K562 (cell line): ENCODE measurements around the gene SSU72. TPM values are rescaled to one million over a fixed set of nuclear protein-coding genes. Genes with fewer than 3 reads are reported as not detected.
"Not testable (repeated sequence)": the region's sequence is repeated elsewhere in the genome, so short reads cannot be mapped to it uniquely, and the experiment has no call there.

ENCODE experiments used
- ATAC-seq: fragments of 200-7000 bp; cut with Tn5 transposase; 3 replicates; pipeline ENCODE4 v1.9.1; 2020; ENCODE audit warnings: moderate library complexity
- BruUV-seq: library from RNA; stranded (reverse); fragments of 400-500 nt; replicated peaks from 2 replicates; lab custom pipeline; 2021; lab: Mats Ljungman, UMichigan
- CTCF ChIA-PET: fragments of 300-600 bp; formaldehyde crosslinking; extraction: SDS; loops from one replicate; lab custom pipeline; 2021; ENCODE audit warnings: low intra/inter-chr PET ratio; lab: Yijun Ruan, JAX
- POLR2A ChIA-PET: fragments of 300-600, 350-650 bp; sonication (Branson Sonifier 250); formaldehyde crosslinking; extraction: SDS; loops from one replicate; lab custom pipeline; 2021; ENCODE audit warnings: antibody characterized with exemption, inconsistent platforms; lab: Yijun Ruan, JAX
- DNase-seq, 4 experiments: peaks; one replicate each; pipeline versions ENCODE4 v3.0.0 to v3.0.0-alpha.2; 2011 to 2018; ENCODE audit warnings: low spot score in 3 of 4, mixed read lengths in 3 of 4; ENCODE audit errors: extremely low read depth in 1 of 4
- FAIRE-seq: peaks from 2 replicates; lab custom pipeline; 2011; peaks lifted over from hg19 to GRCh38; lab: Jason Lieb, UNC
- H2AFZ ChIP-seq: 2 replicates; pipeline ENCODE4 v1.6.0; 2011; ENCODE audit warnings: low read depth, low read length, control low read depth, inconsistent platforms
- H3K27ac ChIP-seq: fragments of 200-600 bp; 3 replicates; pipeline ENCODE4 v1.8.0; 2011; ENCODE audit warnings: low read depth, mild to moderate bottlenecking, control low read depth, inconsistent platforms, low read length, moderate library complexity, mixed read lengths; ENCODE audit errors: extremely low read depth
- H3K27me3 ChIP-seq, 2 experiments: fragments of 300-600 bp in 1 of 2; 2 replicates in 1 of 2; 3 replicates in 1 of 2; pipeline versions ENCODE4 v1.6.0 to v1.8.0; 2011; ENCODE audit warnings: inconsistent platforms in 2 of 2, low read length in 2 of 2, mild to moderate bottlenecking in 1 of 2, mixed read lengths in 1 of 2, moderate library complexity in 1 of 2; ENCODE audit not compliant: control insufficient read depth in 2 of 2, insufficient read depth in 2 of 2
- H3K36me3 ChIP-seq: fragments of 300-600 bp; 3 replicates; pipeline ENCODE4 v1.8.0; 2011; ENCODE audit warnings: mild to moderate bottlenecking, low read length, inconsistent platforms; ENCODE audit not compliant: control insufficient read depth, insufficient read depth
- H3K4me1 ChIP-seq, 2 experiments: fragments of 200-600 bp in 1 of 2; replicated peaks in 1 of 2; 2 replicates in 1 of 2; 3 replicates in 1 of 2; pipeline versions ENCODE4 v1.5.1 to v1.8.0; 2011; ENCODE audit warnings: inconsistent platforms in 2 of 2, low read length in 2 of 2, mild to moderate bottlenecking in 1 of 2, mixed read lengths in 1 of 2, moderate library complexity in 1 of 2; ENCODE audit not compliant: control insufficient read depth in 2 of 2, insufficient read depth in 2 of 2
- H3K4me2 ChIP-seq: 2 replicates; pipeline ENCODE4 v1.6.1; 2011; ENCODE audit warnings: low read length, control low read depth, inconsistent platforms, mixed read lengths; ENCODE audit not compliant: insufficient read depth
- H3K4me3 ChIP-seq: fragments of 200-600 bp; sonication (generic), shearing (Covaris generic); 2 replicates; pipeline ENCODE4 v1.5.1; 2016; ENCODE audit warnings: control low read depth, inconsistent platforms
- H3K79me2 ChIP-seq: fragments of 200-600 bp; 3 replicates; pipeline ENCODE4 v1.8.0; 2011; ENCODE audit warnings: low read length, inconsistent platforms; ENCODE audit not compliant: control insufficient read depth, insufficient read depth
- H3K9ac ChIP-seq, 2 experiments: 2 replicates each; pipeline versions ENCODE4 v1.6.0 to v1.6.1; 2011; ENCODE audit warnings: low read depth in 2 of 2, low read length in 2 of 2, control low read depth in 1 of 2, inconsistent platforms in 1 of 2, mild to moderate bottlenecking in 1 of 2, mixed read lengths in 1 of 2; ENCODE audit not compliant: insufficient read depth in 1 of 2
- H3K9me1 ChIP-seq: one replicate; pipeline ENCODE4 v1.6.0; 2011; ENCODE audit warnings: inconsistent platforms, mild to moderate bottlenecking, low read length, moderate library complexity; ENCODE audit not compliant: control insufficient read depth, insufficient read depth
- H3K9me3 ChIP-seq: replicated peaks from 2 replicates; pipeline ENCODE4 v1.5.1; 2011; ENCODE audit warnings: low read depth, low read length, inconsistent platforms; ENCODE audit not compliant: control insufficient read depth, insufficient read depth
- H4K20me1 ChIP-seq: replicated peaks from 2 replicates; pipeline ENCODE4 v1.6.1; 2011; ENCODE audit warnings: low read length, inconsistent platforms, mixed read lengths; ENCODE audit not compliant: control insufficient read depth, insufficient read depth
- MTF1 ChIP-seq: fragments of 250-450 bp; sonication (Bioruptor Pico); IDR thresholded peaks from 2 replicates; pipeline ENCODE4 v1.9.0; 2021; ENCODE audit warnings: moderate library complexity, mild to moderate bottlenecking, inconsistent platforms, borderline replicate concordance
- POLR2G ChIP-seq: fragments of 200-400 bp; formaldehyde crosslinking; IDR thresholded peaks from 2 replicates; pipeline ENCODE4 v1.6.1; 2017; ENCODE audit warnings: low read depth, mild to moderate bottlenecking, antibody characterized with exemption, low read length, moderate library complexity
- RCOR1 ChIP-seq, 2 experiments: IDR thresholded peaks; 2 replicates each; pipeline ENCODE4 v1.6.1; 2012; ENCODE audit warnings: low read depth in 2 of 2, low read length in 2 of 2, borderline replicate concordance in 1 of 2, improper control_type of control experiment in 1 of 2
- WGBS: fragments of 100-300 bp; shearing (Covaris generic); methylation state at CpG from one replicate; pipeline ENCODE4 v1.1.6; 2016; ENCODE audit warnings: low coverage, mixed read lengths; ENCODE audit not compliant: insufficient coverage; ENCODE audit errors: missing lambda C conversion rate; 5-methylcytosine and 5-hydroxymethylcytosine counted together
- in situ Hi-C: fragments of 300-500 bp; cut with MboI; formaldehyde crosslinking; loops from 4 replicates; pipeline ENCODE4 v1.15.0; 2018; ENCODE audit warnings: inconsistent platforms, mixed read lengths
- intact Hi-C: fragments of 100-400 bp; cut with micrococcal nuclease; formaldehyde crosslinking; loops from 2 replicates; pipeline ENCODE4 v1.14.2; 2022
- polyA plus RNA-seq, 8 experiments: library from polyadenylated mRNA; depleted of rRNA in 4 of 8; stranded (reverse) in 5 of 8; unstranded in 3 of 8; fragments of >200 nt; fragmentation: Nextera tagmentation in 2 of 8; fragmentation: Illumina TruSeq in 1 of 8; extraction: Ambion mirVana in 2 of 8; extraction: Trizol in 1 of 8; gene quantifications; 2 replicates each; pipeline versions ENCODE4 v1.2.1 to v1.2.3, GENCODE V29; 2011 to 2014; ENCODE audit warnings: inconsistent platforms in 1 of 8, missing spikeins in 1 of 8
- total RNA-seq, 7 experiments: library from RNA; depleted of rRNA in 6 of 7; stranded (reverse); fragments of >200 nt in 6 of 7; fragmentation: Illumina TruSeq in 2 of 7; extraction: Trizol in 2 of 7; gene quantifications; 2 replicates each; pipeline versions ENCODE4 v1.2.1 to v1.2.3, GENCODE V29; 2011 to 2021; ENCODE audit warnings: low replicate concordance in 1 of 7

SSU72 gene
- total and polyA plus RNA-seq, 9 of the 15 experiments (the other 6 are each of a cell fraction or from before 2014, with no cell fraction given), result 70.8 to 201 (median 94.6) TPM

DNA sequence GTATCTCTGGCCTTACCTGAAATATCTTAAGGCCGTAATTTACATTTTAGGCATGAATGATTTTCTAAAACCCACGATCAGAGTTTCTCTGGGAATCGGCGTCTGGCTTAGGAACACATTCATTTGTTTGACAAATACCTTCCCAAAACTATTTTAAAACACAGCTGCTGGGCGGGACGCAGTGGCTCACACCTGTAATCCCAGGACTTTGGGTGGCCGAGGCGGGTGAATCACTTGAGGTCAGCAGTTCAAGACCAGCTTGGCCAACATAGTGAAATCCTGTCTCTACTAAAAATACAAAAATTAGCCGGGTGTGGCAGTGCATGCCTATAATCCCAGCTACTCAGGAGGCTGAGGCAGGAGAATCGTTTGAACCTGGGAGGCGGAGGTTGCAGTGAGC is 17.7 kb downstream of the SSU72 start:
- H3K4me2 ChIP-seq, H3K9me3 ChIP-seq, CTCF ChIA-PET, intact Hi-C loops, BruUV-seq, FAIRE-seq, in situ Hi-C loops, DNase-seq, H3K9ac ChIP-seq, H2AFZ ChIP-seq, H3K27me3 ChIP-seq, H3K9me1 ChIP-seq, ATAC-seq, H3K4me3 ChIP-seq, H3K27ac ChIP-seq: not testable (repeated sequence)
- H4K20me1 ChIP-seq, result peaks cover 24% of the 10 kb centered on the region; the same call in 1 of the 2 replicates
- POLR2A ChIA-PET, result interaction anchor here (0.8 to 5.0 kb wide), 7 partner anchors 8 to 157 kb away, joined by 3 to 36 read pairs (median 3); no protein-coding TSS in a partner anchor
- peaks cover 0 to 34% of the 10 kb centered on the region in 2 experiments; a peak in 3 of 5 replicates for H3K4me1 ChIP-seq
- peak; percentile 30; the same call in 1 of the 2 replicates for TF ChIP-seq MTF1 (CRISPR knock-in tag)
- H3K36me3 ChIP-seq, result peaks cover 65% of the 10 kb centered on the region; the same call in 2 of the 3 replicates
- H3K79me2 ChIP-seq, result peaks cover 41% of the 10 kb centered on the region
- 86% methylated on average over 11 of the region's 11 CpGs for WGBS

DNA sequence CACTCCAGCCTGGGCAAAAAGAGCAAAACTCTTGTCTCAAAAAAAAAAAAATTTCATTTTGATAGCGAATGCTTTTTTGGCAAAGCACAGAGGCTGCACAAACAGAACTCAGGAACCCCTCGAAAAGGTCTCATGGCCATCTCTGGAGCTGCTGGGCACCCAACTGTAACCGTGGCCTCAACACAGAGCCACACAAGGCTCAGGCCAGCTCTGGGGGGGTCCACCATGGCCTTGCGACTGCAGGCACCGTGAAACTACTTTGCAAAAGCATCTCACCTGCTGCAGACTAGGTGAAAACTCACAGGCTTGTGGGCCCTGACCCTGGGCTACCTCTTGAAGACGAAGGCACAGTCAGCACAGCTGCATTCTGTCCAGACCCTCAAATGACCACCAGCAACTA is 18.2 kb downstream of the SSU72 start:
- no TSS peak for BruUV-seq
- Histone ChIP-seq H3K27ac (no peak overlapping the region), H3K9me3 (no peaks in the 10 kb centered on the region; the same call in 1 of the 2 replicates), H3K36me3 (peaks cover 65% of the 10 kb centered on the region; the same call in 2 of the 3 replicates), H3K79me2 (peaks cover 42% of the 10 kb centered on the region), H4K20me1 (peaks cover 21% of the 10 kb centered on the region; the same call in 1 of the 2 replicates), H3K4me1 (peaks cover 0 to 34% of the 10 kb centered on the region in 2 experiments; a peak in 3 of 5 replicates), H3K9ac (0 out of 4 replicates have a peak overlapping the region, but pooled peaks of 1 of the 2 experiments have one; percentile 43), H3K4me3 (no peak overlapping the region), H3K4me2 (no peak overlapping the region), H3K9me1 (peaks cover 9% of the 10 kb centered on the region), H2AFZ (no peak overlapping the region), H3K27me3 (no peaks in the 10 kb centered on the region)
- no peak for DNase-seq
- intact Hi-C loops (no loop called here), in situ Hi-C loops (no loop called here)
- no peak for TF ChIP-seq RCOR1 (IDR thresholded peaks at IDR 0.05; ENCODE audit: borderline replicate concordance in 1 of 2, low read depth in 2 of 2, low read length in 2 of 2)
- 0 out of 2 replicates have a peak, but pooled peaks have one; percentile 24 for TF ChIP-seq POLR2G
- FAIRE-seq, result no peak
- POLR2A ChIA-PET, result interaction anchor here (0.8 to 5.0 kb wide), 7 partner anchors 9 to 156 kb away, joined by 3 to 36 read pairs (median 3); no protein-coding TSS in a partner anchor
- ATAC-seq, result no peak
- CTCF ChIA-PET, result no interaction called here
- 94% methylated on average over 6 of the region's 6 CpGs for WGBS
